ENCODE results near the gene PIP5K1A. TPM values are rescaled to one million over a fixed set of nuclear protein-coding genes. Genes with fewer than 3 reads are reported as not detected.

The PIP5K1A gene
- total and polyA plus RNA-seq, 2 of the 8 experiments (the other 6 are each of a cell fraction or from before 2014, with no cell fraction given): 87.5 to 105 TPM

- Histone ChIP-seq H2BK5ac (ENCODE audit: low read depth, low read length) (0 out of 2 replicates have a peak overlapping the region, but pooled peaks have one; percentile 1), H3K23me2 (ENCODE audit: low read depth, low read length) (no peaks in the 10 kb centered on the region), H3K27ac (ENCODE audit: low read depth, low read length) (no peak overlapping the region), H2BK120ac (replicated peaks; ENCODE audit: low read depth, low read length) (no peak overlapping the region), H3K79me2 (ENCODE audit: control insufficient read depth in 1 of 2, insufficient read depth in 2 of 2, low read length in 2 of 2) (no peaks in the 10 kb centered on the region), H3K4ac (replicated peaks; ENCODE audit: insufficient read length, low read depth, low read length) (no peak overlapping the region), H3K56ac (replicated peaks; ENCODE audit: insufficient read length, low read depth, low read length) (no peak overlapping the region), H4K5ac (ENCODE audit: insufficient read length, low read depth, low read length) (no peak overlapping the region), H4K8ac (ENCODE audit: extremely low read depth, insufficient read depth, low read length) (no peak overlapping the region; the same call in 1 of the 2 replicates), H3K27me3 (replicated peaks in 1 of 4; ENCODE audit: control insufficient read depth in 3 of 4, extremely low read depth in 1 of 4, insufficient read depth in 3 of 4, low read length in 3 of 4) (no peaks in the 10 kb centered on the region), H2BK12ac (ENCODE audit: low read depth, low read length) (no peak overlapping the region), H2AK5ac (ENCODE audit: low read depth, low read length) (no peak overlapping the region), H2BK20ac (ENCODE audit: low read length) (no peak overlapping the region), H2AFZ (ENCODE audit: low read length) (no peak overlapping the region), H3K4me2 (ENCODE audit: insufficient read depth in 1 of 2, low read depth in 2 of 2, low read length in 2 of 2) (no peak overlapping the region), H3K36me3 (ENCODE audit: control insufficient read depth in 2 of 4, insufficient read depth in 4 of 4, low read length in 3 of 4) (peaks cover 9 to 62% (median 27%) of the 10 kb centered on the region in 4 experiments; a peak in 7 of 8 replicates), H3K4me3 (ENCODE audit: extremely low read depth in 1 of 4, insufficient read depth in 2 of 4, low read depth in 3 of 4, low read length in 4 of 4) (no peak overlapping the region), H3K9me3 (ENCODE audit: insufficient read depth in 2 of 2, low read depth in 1 of 2, low read length in 1 of 2) (no peaks in the 10 kb centered on the region), H3K18ac (ENCODE audit: extremely low read depth, low read length) (no peak overlapping the region; the same call in 1 of the 2 replicates), H3K9ac (replicated peaks in 1 of 4; ENCODE audit: extremely low read depth in 1 of 4, low read depth in 3 of 4, low read length in 3 of 4) (no peak overlapping the region), H3K4me1 (replicated peaks in 1 of 4; ENCODE audit: control insufficient read depth in 3 of 4, insufficient read depth in 4 of 4, low read length in 3 of 4) (peaks cover 6 to 21% (median 15%) of the 10 kb centered on the region in 4 experiments), H4K91ac (replicated peaks; ENCODE audit: insufficient read length, low read length) (no peak overlapping the region), H3K79me1 (ENCODE audit: low read depth, low read length) (0 out of 2 replicates have a peak, but pooled peaks cover 9% of the 10 kb centered on the region), H3K14ac (ENCODE audit: insufficient read length) (no peak overlapping the region), H3K23ac (ENCODE audit: insufficient read length) (no peak overlapping the region), H2BK15ac (ENCODE audit: low read length) (no peak overlapping the region), H4K20me1 (replicated peaks in 1 of 2; ENCODE audit: control insufficient read depth in 1 of 2, insufficient read depth in 2 of 2, low read length in 2 of 2) (peaks cover 4 to 16% of the 10 kb centered on the region in 2 experiments)
- TF ChIP-seq POLR2AphosphoS5 (IDR thresholded peaks at IDR 0.05; ENCODE audit: low read depth, low read length) (0 out of 2 replicates have a peak, but pooled peaks have one; percentile 2), SUZ12 (IDR thresholded peaks at IDR 0.05; ENCODE audit: low read length) (no peak)
- DNase-seq (ENCODE audit: low read depth in 1 of 2, low spot score in 2 of 2): no peak
- no peak for FAIRE-seq
- WGBS, 2 experiments (ENCODE audit: extremely low coverage in 1 of 2, insufficient coverage in 1 of 2, insufficient read length in 1 of 2, insufficient replicate concordance in 2 of 2, low coverage in 1 of 2, low lambda C conversion rate in 2 of 2, missing lambda C conversion rate in 1 of 2): 85% methylated on average over 6 of the region's 6 CpGs; no CpG with 5 or more reads in 1 of the 2 experiments
- ChIA-PET CTCF (ENCODE audit: partially characterized antibody) (interaction anchor here (0.7 to 6.5 kb wide), 13 partner anchors 8 to 125 kb away, joined by 3 to 62 read pairs (median 4); no protein-coding TSS in a partner anchor), POLR2A (ENCODE audit: partially characterized antibody) (interaction anchor here (0.6 to 9.9 kb wide), 17 partner anchors 8 to 327 kb away, joined by 3 to 213 read pairs (median 4); partner anchors contain the start of genes PI4KB, PSMB4, PSMD4 and ZNF687)
Observed at GRCh38 chr1:151293093-151293492, 94.7 kb downstream of the PIP5K1A start.

All from H1 (cell line).